ENCODE results near the gene IRX5. TPM values are rescaled to one million over a fixed set of nuclear protein-coding genes. Genes with fewer than 3 reads are reported as not detected.

Gene IRX5
- total and polyA plus RNA-seq, 4 donors, result not detected

GRCh38 chr16:54976651-54977200 lies 46.1 kb downstream of the IRX5 start:
- Histone ChIP-seq H3K27ac (ENCODE audit: low read depth in 1 of 2, low read length in 2 of 2) (no peak overlapping the region), H3K4me1 (ENCODE audit: control insufficient read depth in 4 of 4, insufficient read depth in 4 of 4, low read length in 3 of 4) (no peaks in the 10 kb centered on the region), H3K9ac (ENCODE audit: low read depth in 1 of 2, low read length in 2 of 2) (no peak overlapping the region), H3K4me3 (ENCODE audit: low read depth in 1 of 3, low read length in 3 of 3) (no peak overlapping the region), H3K27me3 (ENCODE audit: control insufficient read depth in 4 of 4, insufficient read depth in 4 of 4, low read length in 3 of 4) (no peaks in the 10 kb centered on the region), H3K36me3 (ENCODE audit: control insufficient read depth in 4 of 4, insufficient read depth in 3 of 4, low read depth in 1 of 4, low read length in 3 of 4) (no peaks in the 10 kb centered on the region), H3K9me3 (ENCODE audit: control insufficient read depth in 4 of 4, low read length in 3 of 4) (no peaks in the 10 kb centered on the region)
- TF ChIP-seq ZBTB33 (IDR thresholded peaks at IDR 0.05), result no peak
- TF ChIP-seq YY1 (IDR thresholded peaks at IDR 0.05), result no peak
- no peak for TF ChIP-seq SP1 (IDR thresholded peaks at IDR 0.05)
- TF ChIP-seq RXRA (IDR thresholded peaks at IDR 0.05), result no peak
- TF ChIP-seq MAX (IDR thresholded peaks at IDR 0.05), result no peak
- TF ChIP-seq TAF1 (conservative IDR thresholded peaks at IDR 0.05), result no peak
- no peak for TF ChIP-seq HNF4A (conservative IDR thresholded peaks at IDR 0.05)
- no peak for TF ChIP-seq CTCF (IDR thresholded peaks at IDR 0.05; ENCODE audit: low read depth, low read length, missing input control)
- TF ChIP-seq ATF3 (IDR thresholded peaks at IDR 0.05), result no peak
- TF ChIP-seq HNF4G (IDR thresholded peaks at IDR 0.05), result no peak
- no peak for TF ChIP-seq GABPA (IDR thresholded peaks at IDR 0.05 in 1 of 2, conservative IDR thresholded peaks at IDR 0.05 in 1 of 2)
- no peak for TF ChIP-seq REST (IDR thresholded peaks at IDR 0.05)
- no peak for TF ChIP-seq FOXA1 (IDR thresholded peaks at IDR 0.05)
- TF ChIP-seq JUND (IDR thresholded peaks at IDR 0.05), result no peak
- TF ChIP-seq NR2F2 (IDR thresholded peaks at IDR 0.05), result no peak
- no peak for TF ChIP-seq RAD21 (IDR thresholded peaks at IDR 0.05)
- no peak for TF ChIP-seq FOXA2 (IDR thresholded peaks at IDR 0.05)
- TF ChIP-seq EGR1 (IDR thresholded peaks at IDR 0.05; ENCODE audit: low read depth in 2 of 2), result no peak
- DNase-seq (ENCODE audit: low spot score), result no peak
- 94% methylated on average over 13 of the region's 13 CpGs for WGBS

All from liver (tissue), 9 donors.